Gastrocnemius medialis (tissue), 4 donors: ENCODE data around the gene EVC.

Experiments
- POLR2A ChIP-seq, 2 donors: fragments of 450-650 bp; IDR thresholded peaks; one replicate each; pipeline ENCODE4 v1.6.1; 2017; ENCODE audit warnings: antibody characterized with exemption in 2 of 2, mild to moderate bottlenecking in 2 of 2, moderate library complexity in 2 of 2
- TF ChIP-seq, protein P1 (sequence below), 5 experiments: fragments of 450-650 bp in 3 of 5; fragments of 200-600 bp in 2 of 5; sonication (generic) in 2 of 5; IDR thresholded peaks in 4 of 5; conservative IDR thresholded peaks in 1 of 5; 1 replicate in 4 of 5; 2 replicates in 1 of 5; pipeline ENCODE4 v1.5.1; 2016 to 2019; ENCODE audit warnings: antibody characterized with exemption in 5 of 5, mild to moderate bottlenecking in 3 of 5, moderate library complexity in 3 of 5

DNA sequence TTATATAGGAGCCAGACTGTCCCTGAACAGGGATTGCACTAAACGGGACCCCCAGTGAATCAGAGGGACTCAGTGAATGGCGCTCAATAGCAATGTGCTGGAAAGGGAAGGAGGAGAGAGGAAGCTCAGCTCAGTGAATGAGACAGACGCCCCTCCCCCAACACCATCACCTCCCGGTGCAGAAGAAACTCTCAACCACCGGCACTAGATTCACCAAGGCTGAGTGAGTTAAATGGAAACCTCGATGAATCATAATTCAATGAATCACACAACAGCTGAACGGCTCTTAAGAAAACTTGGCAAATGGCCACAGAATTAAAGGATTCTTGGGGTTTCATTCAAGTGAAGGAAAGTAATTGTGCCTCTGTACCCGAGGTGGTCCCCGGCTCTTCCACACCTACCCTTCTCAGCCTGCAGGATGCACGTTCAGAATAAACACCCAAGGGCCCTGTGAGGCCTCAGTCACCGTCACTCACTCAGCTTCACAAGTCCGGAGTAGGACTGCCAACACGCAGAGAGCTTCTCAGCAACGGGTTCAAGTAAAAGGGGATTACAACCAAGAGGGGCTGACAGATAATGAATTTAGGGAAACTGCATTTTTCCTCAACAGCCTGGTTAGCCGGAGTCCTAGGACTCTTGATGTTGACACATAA, 152.6 kb downstream of the EVC start:
- TF ChIP-seq, protein P1, sequence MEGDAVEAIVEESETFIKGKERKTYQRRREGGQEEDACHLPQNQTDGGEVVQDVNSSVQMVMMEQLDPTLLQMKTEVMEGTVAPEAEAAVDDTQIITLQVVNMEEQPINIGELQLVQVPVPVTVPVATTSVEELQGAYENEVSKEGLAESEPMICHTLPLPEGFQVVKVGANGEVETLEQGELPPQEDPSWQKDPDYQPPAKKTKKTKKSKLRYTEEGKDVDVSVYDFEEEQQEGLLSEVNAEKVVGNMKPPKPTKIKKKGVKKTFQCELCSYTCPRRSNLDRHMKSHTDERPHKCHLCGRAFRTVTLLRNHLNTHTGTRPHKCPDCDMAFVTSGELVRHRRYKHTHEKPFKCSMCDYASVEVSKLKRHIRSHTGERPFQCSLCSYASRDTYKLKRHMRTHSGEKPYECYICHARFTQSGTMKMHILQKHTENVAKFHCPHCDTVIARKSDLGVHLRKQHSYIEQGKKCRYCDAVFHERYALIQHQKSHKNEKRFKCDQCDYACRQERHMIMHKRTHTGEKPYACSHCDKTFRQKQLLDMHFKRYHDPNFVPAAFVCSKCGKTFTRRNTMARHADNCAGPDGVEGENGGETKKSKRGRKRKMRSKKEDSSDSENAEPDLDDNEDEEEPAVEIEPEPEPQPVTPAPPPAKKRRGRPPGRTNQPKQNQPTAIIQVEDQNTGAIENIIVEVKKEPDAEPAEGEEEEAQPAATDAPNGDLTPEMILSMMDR (IDR thresholded peaks at IDR 0.05 in 4 of 5, conservative IDR thresholded peaks at IDR 0.05 in 1 of 5) = no peak
- TF ChIP-seq POLR2A (IDR thresholded peaks at IDR 0.05) = no peak
